Endometrium (tissue), 2 donors: ENCODE results near the gene IAPP.
"Not testable (repeated sequence)": the region's sequence is repeated elsewhere in the genome, so short reads cannot be mapped to it uniquely, and the experiment has no call there.

Experiments used
- FAIRE-seq: peaks from 2 replicates; lab custom pipeline; 2012; peaks lifted over from hg19 to GRCh38; lab: Jason Lieb, UNC
- donor health status: control.
- donor health status: control.

The IAPP gene

DNA sequence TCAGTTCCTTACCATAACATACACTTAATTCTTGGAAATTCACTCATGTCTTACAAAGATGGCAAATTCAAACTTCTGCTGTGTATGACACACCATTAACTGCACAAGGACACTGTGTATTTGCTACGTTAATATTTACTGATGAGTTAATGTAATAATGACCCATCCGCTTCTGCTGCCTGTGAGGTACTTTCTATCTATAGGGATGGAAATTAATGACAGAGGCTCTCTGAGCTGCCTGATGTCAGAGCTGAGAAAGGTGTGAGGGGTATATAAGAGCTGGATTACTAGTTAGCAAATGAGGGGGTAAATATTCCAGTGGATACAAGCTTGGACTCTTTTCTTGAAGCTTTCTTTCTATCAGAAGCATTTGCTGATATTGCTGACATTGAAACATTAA lies at the start of gene IAPP:
TSS of gene IAPP (plus strand) at position 301 of the 400 bp plus-strand sequence. CDS start 450 bp downstream, outside the sequence.
- no peak for FAIRE-seq

- FAIRE-seq = no peak
These were observed 49.0 kb upstream of the IAPP start for GRCh38 chr12:21323736-21324135.

- no peak for FAIRE-seq
These were observed 48.2 kb upstream of the IAPP start for GRCh38 chr12:21324551-21324950.

GRCh38 chr12:21328578-21328977 lies 44.1 kb upstream of the IAPP start:
- no peak for FAIRE-seq

DNA sequence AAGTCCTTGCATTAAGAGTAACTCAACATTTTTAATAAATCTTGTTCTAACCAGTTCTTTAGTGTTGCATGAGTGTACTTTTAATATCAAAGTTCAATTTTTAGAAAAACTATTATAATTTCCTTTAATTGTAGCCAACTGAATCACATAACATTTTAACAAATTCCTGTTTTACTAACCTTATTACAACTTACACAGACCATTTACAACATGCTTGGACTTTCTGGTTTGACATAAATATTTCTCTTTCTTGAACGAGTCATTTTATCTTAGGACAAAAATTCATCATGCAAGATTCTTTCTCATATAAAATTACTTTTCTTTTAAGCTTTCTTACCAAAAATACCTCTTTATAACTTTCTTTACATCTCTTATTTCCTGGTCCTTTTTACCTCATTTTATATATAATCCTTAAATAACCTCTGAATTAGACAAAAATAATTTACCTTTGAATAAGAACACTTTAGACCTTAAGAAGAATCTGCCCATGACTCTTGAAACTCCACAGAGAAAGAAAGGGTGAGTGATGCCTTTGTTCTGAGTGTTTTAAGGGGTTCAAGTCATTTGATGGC lies 41.9 kb upstream of the IAPP start:
- FAIRE-seq = no peak

- FAIRE-seq = peak; percentile 96
These were observed 37.9 kb upstream of the IAPP start, which contains the start of gene SLCO1A2 for GRCh38 chr12:21334771-21335325. SLCO1A2 (minus strand) TSS chr12:21334917; CDS start chr12:21334647, 270 bp downstream.

GRCh38 chr12:21336656-21337055 lies 36.0 kb upstream of the IAPP start:
- FAIRE-seq = no peak

DNA sequence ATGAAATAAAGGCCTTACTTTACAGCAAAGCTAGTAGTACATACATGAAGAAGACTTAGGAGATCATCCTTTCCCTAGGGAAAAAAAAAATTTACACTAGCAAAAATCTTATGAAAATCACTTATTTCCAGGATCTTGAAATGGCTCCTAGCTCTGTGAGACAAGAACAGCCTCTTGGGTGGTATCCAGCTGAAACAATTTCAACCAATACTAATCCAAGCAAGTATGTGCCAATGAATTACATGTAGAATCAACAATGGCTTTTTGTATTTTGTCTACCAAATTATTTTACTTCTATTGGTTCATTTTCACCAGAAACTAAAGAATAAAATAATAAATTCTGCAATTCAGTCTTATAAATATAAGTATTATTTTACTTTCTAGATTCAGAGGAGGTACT lies 35.2 kb upstream of the IAPP start:
- no peak for FAIRE-seq

DNA sequence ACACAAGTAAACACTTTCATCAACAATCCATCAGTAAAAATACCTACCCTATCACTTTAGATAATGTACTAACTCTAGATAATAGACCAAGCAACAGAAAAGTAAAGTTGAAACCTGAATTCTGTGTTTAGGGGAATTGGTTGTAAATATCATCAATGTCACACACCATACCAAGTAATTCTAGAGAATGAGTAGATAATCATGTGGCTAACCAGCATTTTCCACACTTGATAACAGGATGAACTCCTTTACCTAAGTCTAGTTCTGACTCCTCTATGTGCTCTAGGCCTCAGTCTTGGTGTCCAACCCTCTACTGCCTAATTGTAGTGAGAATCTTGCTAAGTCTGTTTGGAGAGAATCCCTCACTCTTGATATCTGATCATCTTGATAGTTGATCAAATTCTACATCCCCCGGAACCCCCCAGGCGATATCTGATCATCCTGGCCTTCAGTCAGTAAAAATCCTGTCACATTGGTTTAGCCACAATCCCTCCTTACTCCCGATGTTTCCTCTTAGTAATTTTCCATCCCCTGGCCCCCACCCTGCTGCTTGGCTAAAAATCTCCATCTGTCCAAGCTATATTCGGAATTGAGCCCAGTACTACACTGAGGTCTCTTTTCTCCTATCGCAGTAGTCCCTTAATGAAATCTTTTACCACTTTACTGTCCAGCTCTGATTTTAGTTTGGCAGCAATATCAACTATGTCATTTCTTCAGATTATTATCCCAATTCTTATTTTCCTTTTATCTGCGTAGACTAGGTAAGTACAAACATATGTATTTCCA lies 34.5 kb upstream of the IAPP start:
- FAIRE-seq = no peak

GRCh38 chr12:21339921-21340320 lies 32.8 kb upstream of the IAPP start:
- FAIRE-seq = no peak

DNA sequence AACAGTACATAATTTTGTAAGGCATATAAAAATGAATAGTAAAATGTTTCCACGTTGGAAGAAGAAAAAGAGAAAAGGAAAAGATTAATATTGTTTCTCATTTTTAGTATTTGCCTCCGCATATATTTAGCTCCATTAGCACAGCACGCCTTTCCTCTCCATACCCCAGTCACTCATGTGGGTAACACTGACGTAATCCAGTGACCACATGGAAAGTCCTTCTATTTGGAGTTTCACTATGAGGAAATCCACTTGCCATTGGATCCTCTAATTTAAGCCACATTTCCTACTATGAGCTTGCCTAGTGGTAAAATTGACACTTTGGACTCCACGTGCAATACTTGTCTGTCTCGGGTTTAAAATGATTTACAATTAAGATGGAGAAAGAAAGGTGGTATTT lies 32.3 kb upstream of the IAPP start:
- no peak for FAIRE-seq

DNA sequence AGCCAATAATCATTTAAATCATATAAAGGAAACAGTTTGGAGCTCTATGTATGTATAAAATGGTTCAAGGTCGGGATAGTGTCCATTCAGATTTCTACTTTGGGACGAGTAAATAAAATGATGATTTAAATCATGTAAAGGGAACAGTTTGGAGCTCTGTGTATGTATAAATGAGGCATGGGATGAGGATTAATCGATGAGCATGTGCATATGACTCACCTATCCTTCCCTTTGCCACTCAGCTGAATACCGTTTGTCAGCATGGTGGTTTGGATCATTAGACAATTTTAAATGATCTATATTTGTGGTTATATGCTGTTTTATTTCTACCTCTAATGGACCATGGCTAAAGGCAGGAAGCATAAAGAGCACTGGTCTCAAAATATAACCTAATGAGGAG lies 30.9 kb upstream of the IAPP start:
- no peak for FAIRE-seq

DNA sequence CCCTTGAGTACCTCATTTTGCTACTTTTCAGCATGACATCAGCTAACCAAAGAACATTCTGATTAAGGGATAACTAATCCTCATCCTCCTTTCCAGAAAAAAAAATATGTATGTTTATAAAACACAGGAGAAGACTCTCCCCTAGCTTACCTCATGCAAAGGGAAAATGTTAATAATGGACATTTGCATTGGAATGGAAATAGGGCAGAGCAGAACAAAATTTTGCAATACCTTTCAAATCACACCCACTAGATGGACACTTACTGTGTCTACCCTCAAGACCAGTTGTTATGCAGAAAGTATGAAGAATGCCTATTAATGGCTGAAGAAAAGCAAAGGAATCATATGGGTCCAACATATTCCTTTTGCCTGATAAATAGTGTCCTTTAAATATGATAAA lies 29.1 kb upstream of the IAPP start:
- no peak for FAIRE-seq

DNA sequence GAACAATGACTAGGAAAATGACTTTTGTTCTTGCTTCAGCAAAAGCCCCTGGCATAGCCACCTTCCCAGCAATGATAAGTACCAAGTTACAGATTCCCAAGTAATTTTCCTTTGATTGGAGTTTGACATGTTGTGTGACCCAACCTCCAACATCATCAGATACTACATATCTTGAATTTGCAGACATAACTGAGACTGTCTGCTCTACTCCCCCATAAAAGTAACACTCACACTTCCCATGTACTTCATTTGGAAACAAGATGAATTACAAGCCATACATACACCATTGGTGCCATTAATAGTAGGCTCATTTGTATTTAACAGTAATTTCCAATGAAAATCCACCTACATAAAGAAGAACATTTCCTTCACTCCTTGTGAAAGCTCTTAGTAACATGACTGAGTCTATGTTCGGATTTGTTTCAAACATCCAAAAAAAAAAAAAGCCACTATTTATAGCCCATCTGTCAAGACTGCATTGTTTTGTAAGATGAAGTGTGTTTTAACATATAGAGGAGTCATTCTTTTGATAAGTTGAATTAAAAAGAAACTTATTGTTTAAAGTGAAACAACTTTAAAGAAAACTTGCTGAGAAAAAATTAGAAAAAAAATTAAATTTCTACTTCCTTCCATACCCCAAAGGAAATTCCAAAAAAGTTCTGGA lies 26.0 kb upstream of the IAPP start:
- no peak for FAIRE-seq

GRCh38 chr12:21350975-21351374 lies 21.7 kb upstream of the IAPP start:
- FAIRE-seq = no peak

DNA sequence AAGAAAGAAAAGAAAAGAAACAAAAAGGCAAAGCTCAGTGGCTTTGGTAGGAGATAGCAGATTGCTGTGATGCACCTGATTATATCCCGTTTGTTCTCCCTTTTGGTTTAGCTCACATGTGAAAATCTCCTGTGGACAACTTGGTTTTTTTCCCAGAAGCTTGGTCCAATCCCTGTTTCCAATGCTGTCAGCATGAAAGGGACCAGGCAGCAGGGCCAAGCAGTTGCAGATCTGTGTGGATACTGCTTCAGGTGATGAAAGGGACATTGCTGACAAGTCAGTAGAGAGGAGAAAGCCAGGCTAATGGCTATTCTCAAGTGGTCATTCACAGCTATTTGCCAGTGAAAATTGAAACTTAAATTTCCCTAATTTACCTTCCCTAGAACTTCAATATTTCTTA lies 19.2 kb upstream of the IAPP start:
- no peak for FAIRE-seq

GRCh38 chr12:21353948-21354347 lies 18.8 kb upstream of the IAPP start:
- FAIRE-seq = no peak

GRCh38 chr12:21354641-21355040 lies 18.1 kb upstream of the IAPP start:
- FAIRE-seq = no peak

DNA sequence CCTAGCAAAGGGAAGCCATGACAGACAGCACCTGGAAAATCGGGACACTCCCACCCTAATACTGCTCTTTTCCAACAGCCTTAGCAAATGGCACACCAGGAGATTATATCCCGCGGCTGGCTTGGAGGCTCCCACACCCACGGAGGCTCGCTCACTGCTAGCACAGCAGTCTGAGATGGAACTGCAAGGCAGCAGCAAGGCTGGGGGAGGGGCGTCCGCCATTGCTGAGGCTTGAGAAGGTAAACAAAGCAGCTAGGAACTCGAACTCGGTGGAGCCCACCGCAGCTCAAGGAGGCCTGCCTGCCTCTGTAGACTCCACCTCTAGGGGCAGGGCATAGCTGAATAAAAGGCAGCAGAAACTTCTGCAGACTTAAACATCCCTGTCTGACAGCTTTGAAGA lies 12.1 kb upstream of the IAPP start:
- FAIRE-seq = not testable (repeated sequence)

GRCh38 chr12:21369141-21369980 lies 3.3 kb upstream of the IAPP start:
- no peak for FAIRE-seq

GRCh38 chr12:21370845-21371449 lies 1.8 kb upstream of the IAPP start:
- FAIRE-seq = no peak

GRCh38 chr12:21379218-21379617 lies 6.5 kb downstream of the IAPP start:
- no peak for FAIRE-seq
